ENCODE measurements around the gene FGD4.

FGD4 gene

DNA sequence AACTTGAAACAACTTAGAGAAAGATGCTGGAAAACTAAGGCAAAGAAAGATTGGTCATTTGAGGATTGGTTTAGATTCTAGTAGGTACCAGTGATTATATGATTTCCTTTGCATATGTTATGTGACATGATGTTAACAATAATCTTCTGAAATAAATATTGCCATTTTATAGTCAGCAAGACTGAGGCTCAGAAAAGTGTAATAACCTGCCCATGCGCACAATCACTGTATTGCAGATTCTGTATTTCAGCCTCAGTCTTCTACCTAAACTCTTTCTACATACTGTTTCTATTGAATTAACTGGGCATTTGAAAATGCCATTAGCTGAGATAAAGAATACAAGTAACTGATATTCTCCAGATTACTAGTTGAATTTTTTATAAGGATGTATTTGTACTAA, 61.3 kb downstream of the FGD4 start:
- DNase-seq: no peak

DNA sequence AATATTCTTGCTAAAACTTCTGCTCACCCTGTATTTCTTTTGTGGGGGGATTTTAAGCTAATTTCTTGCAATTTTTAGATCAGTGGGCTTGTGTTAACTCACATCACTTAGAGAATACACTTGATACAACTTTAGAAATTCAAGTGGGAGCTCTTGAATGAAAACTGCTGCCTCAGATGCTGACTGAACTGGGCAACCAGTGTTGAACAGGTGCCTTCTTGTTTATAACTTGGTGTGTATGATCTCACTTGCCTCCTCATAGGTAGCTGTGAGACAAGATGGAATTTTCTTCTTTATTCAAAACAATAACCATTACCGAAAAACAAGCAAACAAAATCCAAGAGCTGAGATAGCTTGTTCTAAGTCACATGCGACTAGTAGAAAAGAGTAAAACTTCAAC, 63.5 kb downstream of the FGD4 start:
- no peak for DNase-seq

DNA sequence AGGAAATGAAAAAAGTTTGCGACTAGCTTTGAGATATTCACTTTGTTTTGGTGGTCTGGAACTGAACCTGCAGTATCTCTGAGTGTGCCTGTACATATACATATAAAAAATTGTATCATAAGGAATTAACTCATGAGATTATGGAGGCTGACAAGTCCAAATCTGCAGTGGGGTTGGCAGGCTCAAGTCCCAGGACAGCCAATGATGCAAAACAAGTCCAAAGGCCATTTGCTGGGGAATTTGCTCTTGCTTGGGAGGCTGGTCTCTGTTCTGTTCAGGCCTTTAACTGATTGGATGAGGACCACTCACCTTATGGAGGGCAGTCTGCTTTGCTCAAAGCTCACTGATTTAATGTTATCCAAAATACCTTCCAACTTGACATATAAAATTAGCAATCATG, 66.8 kb downstream of the FGD4 start:
- DNase-seq: no peak

DNA sequence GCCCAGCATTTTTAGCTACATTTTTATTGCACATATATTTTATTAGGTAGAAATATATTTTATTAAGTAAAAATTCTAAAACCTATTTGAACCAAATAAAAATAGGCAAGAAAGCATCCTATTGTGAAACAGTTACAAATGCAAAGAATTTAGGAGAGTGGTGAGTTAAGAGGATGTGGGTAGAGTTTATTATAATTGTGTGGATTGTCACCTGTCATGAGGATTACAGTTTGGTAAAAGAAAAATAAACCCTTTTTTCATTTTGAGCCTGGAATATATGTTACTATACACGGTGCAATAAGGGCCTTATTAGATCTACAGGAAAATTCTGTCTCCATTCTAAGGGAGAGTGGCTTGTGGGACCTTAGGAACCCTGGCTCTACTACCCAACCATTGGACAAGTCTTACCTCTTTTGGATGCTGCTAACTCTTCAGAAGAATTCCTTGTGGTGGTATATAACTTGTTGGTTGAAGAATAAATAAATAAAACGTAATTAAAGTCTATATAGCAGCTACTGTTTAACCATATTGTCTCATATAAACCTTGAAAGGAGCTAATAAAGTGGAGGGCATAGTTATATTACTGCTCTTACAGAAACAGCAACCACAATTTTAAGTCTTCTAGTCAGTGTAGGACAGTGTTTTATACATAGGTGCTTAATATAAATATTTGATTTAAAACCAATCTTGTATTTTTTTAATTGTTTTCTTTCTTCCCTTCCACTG, 67.8 kb downstream of the FGD4 start:
- no peak for DNase-seq

DNA sequence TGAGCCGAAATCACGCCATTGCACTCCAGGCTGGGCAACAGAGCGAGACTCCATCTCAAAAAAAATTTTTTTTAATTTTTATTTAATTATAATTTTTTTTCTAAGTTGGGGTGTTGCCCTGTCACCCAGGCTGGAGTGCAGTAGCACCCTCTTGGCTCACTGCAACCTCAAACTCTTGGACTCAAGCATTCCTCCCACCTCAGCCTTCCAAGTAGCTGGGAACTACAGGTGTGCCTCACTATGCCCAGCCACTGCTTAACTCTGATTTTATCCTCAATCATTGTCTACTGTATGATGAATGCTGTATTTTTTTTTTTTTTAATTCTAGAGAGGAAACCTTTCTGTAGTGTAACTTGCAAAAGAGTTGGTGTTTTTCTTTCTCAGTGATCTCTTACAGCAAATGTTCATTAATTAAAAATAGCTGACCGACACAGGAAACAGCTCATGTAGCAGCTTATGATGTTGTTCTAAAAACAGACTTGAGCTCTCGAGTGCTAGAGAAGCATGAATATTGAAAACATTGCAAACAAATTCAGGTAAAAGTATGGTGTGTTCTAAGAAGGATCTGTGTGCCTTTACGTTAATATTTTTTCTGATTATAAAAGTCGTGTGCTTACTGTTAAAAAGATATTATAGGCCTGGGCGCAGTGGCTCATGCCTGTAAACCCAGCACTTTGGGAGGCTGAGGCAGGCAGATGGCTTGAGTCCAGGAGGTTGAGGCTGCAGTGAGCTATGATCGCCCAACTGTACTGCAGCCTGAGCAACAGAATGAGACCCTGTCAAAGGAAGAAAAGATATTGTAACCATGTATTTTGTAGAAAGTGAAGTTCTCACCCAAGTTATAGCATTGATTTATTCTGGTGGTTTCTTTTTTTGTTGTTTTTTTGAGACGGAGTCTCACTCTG, 68.9 kb downstream of the FGD4 start:
- no peak for DNase-seq

DNA sequence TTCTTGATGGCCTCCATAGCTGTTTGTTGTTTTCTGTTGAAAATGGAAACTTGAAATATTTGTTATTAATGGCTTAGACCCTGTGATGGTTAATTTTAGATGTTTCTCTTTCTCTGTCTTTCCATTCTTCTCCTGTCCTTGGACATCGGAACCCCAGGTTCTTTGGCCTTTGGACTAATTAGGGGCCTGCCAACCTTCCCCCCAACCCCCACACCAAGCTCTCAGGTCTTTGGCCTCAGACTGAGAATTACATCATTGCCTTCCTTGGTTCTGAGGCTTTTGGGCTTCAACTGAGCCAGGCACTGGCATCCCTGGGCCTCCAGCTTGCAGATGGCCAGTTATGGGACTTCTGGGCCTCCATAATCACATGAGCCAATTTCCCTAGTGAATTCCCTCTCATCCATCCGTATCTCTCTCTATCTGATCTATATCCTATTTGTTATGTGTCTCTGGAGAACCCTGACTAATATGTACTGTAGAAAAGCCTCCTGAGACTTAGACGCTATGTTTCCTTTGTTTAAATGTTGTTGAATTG, 71.6 kb downstream of the FGD4 start:
- no peak for DNase-seq

DNA sequence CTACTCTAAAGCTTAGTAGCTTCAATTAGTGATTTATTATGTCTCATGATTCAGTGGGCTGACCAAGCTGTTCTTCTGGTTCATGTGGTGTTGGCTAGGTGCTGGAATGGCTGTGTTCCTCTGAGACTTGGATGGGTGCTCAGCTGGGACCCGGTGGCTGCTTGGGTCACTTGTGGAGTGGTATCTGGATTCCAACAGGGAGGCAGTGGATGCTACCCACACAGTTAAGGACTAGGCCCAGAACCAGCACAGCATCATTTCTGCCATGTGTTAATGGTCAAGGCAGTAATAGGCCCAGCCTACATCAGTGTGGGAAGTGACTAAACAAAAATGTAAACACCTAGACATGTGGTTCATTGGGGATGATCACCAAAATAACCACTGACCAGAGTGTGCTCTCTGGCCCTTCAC, 72.2 kb downstream of the FGD4 start:
- DNase-seq: no peak

DNA sequence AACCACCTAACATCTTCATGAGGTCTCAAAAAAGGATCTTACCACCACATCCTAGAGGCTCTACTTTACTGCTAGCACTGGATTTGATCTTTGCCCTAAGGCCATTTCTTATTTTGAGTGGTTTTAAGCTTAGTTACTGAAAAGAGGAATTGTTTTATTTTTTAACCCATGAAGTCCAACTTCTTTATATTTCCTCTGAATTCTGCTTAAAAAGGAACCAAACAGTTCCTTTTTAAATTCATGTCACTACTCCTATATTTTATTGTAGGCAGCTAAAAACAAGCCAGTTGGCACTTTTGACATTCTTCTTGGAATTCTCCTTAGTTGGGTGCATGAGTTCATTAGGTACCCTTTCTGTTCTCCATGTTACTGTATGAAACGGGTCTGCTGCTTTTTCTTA, 76.4 kb downstream of the FGD4 start:
- no peak for DNase-seq

DNA sequence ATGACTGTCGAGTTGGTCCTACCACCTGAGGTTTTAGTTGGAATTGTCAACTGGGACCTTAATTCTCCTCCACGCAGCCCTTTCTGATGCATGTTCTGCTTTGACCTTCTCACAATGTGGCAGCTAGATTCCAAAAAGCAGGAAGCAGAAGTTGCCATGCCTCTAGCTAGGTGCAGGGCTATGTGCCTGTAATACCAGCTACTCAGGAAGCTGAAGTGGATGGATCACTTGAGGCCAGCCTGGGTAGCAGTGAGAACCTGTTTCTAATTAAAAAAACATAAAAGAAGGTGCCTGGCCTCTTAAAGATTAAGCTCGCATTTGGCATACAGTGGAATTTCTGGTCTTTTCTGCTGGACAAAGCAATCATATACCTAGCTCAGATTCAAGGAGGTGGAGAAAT, 77.1 kb downstream of the FGD4 start:
- no peak for DNase-seq

DNA sequence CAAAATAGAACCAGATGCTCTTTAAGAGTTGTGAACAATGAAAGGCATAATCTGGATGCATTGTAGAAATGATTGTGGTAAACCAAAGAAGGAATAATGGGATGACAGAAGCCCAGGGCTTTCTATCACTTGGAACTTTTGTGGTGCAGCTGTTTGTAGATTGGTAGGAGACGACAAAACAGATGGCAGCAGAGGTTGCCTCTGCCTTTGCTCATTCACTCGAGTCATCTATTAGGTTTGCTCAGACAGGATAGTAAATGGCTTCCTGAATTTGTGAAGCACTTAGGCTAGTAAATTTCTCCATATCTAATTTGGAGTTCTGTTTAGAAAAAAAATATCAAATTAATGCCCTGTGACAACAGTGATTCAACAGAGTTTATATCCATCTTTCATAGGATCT, 78.4 kb downstream of the FGD4 start:
- no peak for DNase-seq

DNA sequence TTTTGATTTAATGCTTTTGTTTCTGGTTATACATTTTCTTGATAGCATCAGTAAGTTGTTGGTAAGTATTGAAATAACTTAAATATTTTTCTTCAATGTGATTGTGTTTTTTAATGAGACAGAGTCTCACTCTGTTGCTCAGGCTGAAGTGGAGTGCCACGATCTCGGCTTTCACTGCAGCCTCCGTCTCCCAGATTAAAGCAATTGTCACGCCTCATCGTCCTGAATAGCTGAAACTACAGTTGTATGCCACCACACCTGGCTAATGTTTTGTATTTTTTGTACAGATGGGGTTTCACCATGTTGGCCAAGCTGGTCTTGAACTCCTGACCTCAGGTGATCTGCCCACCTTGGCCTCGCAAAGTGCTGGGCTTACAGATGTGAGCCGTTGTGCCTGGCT, 78.8 kb downstream of the FGD4 start:
- DNase-seq: no peak

DNA sequence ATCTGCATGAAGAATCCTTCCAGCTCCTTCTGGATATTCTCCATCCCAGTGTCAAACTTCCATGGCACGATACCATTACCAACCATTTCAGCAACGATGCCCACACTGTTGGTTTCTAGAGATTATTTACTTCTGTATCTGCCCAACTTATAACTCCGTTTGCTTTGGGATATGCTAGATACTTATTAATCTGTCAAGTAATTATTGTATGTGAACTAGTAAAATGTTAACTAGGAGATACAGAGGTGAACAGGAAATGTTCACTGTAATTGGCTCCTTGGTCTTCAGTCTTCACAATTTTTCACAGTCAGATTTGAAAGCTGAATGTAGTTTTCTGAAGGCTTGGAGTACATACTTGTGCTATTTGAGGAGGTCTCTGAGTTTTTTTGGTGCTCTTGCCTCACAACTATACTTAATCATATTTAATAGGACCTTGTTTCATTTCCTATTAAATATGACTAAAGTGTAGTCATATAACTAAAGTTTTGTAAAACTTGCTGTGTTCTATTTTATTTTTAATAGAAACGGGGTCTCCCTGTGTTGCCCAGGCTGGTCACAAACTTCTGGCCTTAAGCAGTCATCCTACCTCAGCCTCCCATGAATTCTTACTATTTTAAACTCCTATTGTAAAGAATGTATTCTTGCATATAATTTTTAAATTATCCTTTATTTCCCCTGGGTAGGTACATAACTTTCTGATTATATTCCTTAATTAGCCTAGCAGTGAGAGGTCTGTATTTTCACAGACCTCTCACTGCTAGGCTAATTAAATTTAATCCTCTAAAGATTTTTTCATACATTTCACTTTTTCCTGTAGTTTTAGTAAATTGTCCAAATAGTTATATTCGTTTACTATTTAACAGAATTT, 79.7 kb downstream of the FGD4 start:
- no peak for DNase-seq

DNA sequence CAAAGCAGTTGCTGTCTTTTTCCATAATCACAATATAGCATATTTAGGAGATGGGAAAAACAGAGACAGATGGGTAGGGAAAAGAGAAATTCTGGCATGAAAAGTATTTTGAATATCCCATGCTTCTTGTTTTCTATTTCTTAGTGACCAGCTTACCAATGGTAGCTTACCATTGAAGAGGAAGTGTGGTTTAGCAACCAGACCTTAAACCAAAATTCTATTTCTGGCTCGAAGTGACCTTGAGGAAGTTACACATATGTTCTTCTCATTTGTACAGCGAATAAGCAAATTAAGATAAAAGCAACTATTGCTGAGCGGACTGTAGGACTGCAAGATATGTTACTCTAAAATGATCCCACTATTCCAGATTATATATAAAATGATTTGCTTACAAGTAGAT, 82.9 kb downstream of the FGD4 start:
- DNase-seq: no peak

DNA sequence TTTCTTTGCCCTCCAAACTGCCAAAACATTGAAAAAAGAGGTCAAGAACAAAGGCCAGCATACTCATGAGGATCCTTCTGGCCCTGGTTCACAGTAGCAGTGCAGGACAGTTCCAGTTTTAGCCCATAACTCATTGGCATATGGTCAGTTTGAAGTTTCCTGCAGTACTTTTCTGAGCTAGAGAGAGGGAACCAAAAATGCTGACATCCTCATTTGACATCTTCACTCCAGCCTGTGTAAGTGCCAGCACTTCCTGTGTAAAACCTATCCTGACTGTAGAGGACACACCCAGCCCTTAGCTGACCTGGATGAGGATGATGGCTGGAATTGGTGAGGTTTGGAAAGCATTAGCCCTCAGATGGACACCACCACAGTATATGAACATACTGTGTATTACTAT, 84.1 kb downstream of the FGD4 start:
- peak; percentile 12 for DNase-seq

DNA sequence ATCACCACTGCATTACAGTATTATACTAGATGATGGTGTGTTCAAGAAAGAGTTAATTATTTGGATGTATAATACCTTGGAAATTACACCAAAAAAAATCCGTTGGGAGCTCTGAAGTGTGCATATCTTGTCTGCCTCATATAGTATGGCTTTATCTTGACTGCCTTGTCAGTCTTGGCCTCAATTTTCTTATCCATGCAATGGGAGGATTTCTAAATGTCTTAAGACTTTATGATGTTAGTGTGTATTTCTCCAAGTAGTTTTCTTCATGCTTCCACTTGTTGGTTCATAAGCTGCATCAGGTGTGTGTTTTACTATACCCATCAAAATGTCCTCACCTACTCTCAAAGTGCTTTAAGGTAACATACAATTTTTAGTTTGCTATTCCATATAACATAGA, 84.6 kb downstream of the FGD4 start:
- no peak for DNase-seq

DNA sequence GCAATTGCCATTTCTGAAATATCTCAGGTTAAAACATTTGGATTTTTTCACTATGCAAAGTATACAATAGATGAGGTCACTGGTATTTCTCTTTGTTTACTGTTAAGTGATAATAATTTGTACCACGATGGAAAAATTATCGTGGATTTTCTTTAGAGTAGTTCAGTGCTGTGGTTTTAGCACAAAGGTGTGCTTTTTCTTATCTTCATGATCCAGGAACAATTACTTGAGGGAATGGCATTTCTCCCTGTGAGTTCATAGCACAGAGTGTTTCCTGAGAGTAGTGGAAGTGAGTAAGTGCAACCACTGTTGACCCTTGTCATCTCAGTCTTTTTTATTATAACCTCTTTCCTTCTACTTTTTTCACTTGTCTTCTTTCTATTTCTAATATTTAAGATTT, 86.8 kb downstream of the FGD4 start:
- DNase-seq: no peak

DNA sequence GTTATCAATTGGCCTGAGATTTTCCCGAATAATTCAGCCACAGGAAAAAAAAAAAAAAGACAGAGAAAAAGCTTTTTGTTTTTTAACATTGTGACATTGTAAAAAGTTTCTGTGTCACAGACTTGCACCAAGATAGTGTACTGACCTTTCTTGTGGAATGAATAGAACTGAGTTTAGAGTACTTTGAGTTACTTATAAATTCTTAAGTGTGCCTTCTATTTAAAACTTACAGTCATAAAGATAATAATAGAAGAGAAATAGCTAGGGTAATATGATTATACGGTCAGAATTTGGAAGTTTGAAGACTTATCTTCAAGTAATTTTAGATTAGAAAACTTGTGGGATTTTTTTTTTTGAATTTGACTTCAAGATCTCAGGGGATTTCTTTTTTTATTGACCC, 88.8 kb downstream of the FGD4 start:
- DNase-seq: no peak

DNA sequence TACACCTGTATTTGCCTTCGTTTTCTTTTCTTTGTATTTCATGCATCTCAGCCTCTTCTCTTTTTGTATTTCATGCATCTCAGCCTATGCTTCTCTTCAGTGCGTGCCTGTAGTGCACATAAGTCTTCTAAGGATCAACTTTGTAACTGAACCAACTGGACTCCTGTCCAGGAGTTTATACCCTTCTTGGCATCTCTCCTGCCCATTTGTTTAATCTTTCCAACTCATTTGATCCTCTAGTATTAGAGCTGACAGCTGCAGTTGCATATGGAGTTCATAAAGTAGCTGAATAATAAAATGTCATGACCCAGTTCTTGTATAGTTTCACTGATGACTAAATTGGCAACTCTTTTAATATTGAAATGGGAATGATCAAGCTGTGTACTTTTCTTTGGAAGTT, 89.7 kb downstream of the FGD4 start:
- no peak for DNase-seq

DNA sequence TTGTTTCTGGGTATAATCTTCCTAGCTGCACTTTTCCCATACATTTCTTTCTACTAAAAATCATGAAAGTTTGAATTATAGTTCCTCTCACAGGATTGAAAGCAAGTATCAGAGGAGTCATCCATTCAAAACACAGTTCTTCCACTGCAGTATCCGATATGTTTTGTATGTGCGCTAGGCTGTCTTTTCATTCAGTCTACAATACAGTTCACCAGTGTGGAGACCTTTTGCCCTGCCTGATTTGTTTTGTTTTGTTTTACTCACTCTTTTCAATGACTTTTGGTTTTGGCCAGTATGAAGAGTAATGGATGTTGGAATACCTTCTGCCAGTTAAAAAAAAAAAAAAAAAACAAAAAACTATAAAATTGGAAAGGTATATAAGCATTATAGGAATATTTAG, 91.4 kb downstream of the FGD4 start:
- no peak for DNase-seq

DNA sequence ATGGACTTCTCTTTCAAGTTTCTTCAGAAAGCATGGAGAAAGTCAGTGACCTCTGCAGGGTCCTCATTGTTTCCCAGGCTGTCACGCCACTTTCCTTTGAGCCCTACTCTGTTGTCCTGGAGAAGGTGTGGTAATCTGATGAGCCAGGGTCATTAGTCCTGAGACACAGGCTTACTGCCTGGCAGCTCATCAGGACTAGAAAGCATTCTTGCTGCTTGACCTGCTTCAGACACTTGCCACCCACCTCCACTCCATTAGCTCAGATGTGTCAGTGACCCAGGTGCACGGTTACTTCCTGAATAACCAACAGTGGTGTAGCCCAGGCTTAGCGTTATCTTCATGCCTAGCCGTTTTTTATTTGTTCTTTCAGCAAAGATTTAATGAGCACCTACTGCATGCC, 93.9 kb downstream of the FGD4 start:
- no peak for DNase-seq

DNA sequence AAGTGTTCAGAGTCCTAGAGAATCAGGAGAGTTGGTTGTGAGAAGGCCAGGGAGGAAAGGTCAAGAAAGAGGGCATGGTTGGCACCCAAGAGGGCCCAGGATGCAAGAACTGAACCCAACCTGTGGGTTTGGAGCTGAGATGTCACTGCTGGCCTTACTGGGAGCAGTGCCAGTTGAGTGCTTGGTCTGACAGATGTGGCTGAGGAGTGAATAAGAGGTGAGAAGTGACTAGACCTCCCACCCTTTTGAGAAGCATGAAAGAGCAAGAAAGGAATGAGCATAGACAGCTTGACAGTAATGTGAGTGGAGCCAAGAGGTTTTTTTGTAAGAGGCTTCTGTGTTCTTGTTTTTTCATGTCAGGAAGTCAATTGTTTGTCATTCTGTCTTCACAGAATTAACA, 95.3 kb downstream of the FGD4 start:
- no peak for DNase-seq

DNA sequence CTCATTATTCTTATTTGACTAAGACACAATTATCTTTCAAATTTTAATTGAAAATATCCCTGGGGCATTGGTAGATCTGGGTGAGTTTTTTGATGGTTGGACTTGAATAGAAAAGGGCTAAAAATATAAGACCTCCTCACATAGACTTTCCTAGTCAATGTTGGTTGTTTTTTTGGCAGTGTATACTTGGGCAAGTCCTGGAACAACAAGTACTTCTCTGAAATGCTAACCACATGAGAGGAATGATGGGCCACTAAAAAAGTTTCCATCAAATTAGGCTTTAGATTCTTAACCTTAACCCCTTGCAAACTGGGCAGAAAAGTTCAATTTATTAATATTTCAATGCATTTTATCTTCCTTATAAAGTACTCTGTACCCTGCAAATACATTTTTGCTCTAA, 97.6 kb downstream of the FGD4 start:
- DNase-seq: no peak

DNA sequence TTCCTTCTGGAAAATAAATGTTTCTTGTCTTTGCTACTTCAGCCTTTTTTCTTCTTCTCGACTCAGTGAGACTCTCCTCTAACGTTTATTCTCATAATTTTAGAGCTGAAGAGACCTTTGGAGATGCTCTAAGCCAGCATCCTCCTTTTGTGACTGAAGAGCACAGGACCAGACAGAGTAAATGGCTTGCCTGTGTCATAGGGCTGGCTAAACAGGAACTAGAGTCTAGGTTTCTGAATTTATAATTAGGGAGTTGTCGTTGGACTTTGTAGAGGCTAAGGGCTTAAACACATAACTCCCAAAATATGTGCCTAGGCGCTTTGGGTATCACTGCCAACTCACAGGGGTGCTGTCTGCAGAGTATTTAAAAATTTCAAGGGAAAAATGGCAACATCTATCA, 98.5 kb downstream of the FGD4 start:
- no peak for DNase-seq

Measured in CD4-positive, alpha-beta T cell treated with Interferon gamma for 1 hour (primary cell).